Neural cell (in vitro differentiated cells): ENCODE data around the gene SLC26A9. TPM values are rescaled to one million over a fixed set of nuclear protein-coding genes. Genes with fewer than 3 reads are reported as not detected.
"Not testable (repeated sequence)": the region's sequence is repeated elsewhere in the genome, so short reads cannot be mapped to it uniquely, and the experiment has no call there.

ENCODE experiments used
- H2AFZ ChIP-seq: fragments of 200-600, 300-800 bp; sonication (generic), shearing (Covaris generic); 2 replicates; pipeline ENCODE4 v1.6.0; 2014; ENCODE audit warnings: low read depth, mild to moderate bottlenecking, antibody characterized with exemption, low read length, moderate library complexity
- H3F3A ChIP-seq: fragments of 200-600 bp; shearing (Covaris generic); 2 replicates; pipeline ENCODE4 v1.6.1; 2016; ENCODE audit warnings: mild to moderate bottlenecking, moderate library complexity, mixed read lengths, antibody characterized with exemption, low read length; ENCODE audit not compliant: insufficient read depth, poor library complexity, severe bottlenecking
- H3K27ac ChIP-seq: fragments of 200-600, 300-800 bp; sonication (generic), shearing (Covaris generic); 2 replicates; pipeline ENCODE4 v1.5.1; 2014; ENCODE audit warnings: mild to moderate bottlenecking, low read length, moderate library complexity
- H3K27me3 ChIP-seq: fragments of 300-800, 200-600 bp; sonication (generic), shearing (Covaris generic); 2 replicates; pipeline ENCODE4 v1.6.0; 2014; ENCODE audit warnings: mild to moderate bottlenecking, low read depth, low read length, moderate library complexity; ENCODE audit not compliant: insufficient read depth
- H3K36me3 ChIP-seq: fragments of 300-800, 200-600 bp; sonication (generic), shearing (Covaris generic); 2 replicates; pipeline ENCODE4 v1.5.1; 2014; ENCODE audit warnings: mild to moderate bottlenecking, antibody characterized with exemption, low read length, moderate library complexity; ENCODE audit not compliant: insufficient read depth
- H3K4me2 ChIP-seq: fragments of 300-800, 200-600 bp; sonication (generic), shearing (Covaris generic); 2 replicates; pipeline ENCODE4 v1.6.0; 2014; ENCODE audit warnings: mild to moderate bottlenecking, low read length
- H3K4me3 ChIP-seq: fragments of 300-800, 200-600 bp; sonication (generic), shearing (Covaris generic); 2 replicates; pipeline ENCODE4 v1.5.1; 2014; ENCODE audit warnings: mild to moderate bottlenecking, low read length, moderate library complexity
- H3K79me2 ChIP-seq: fragments of 200-600 bp; shearing (Covaris generic); replicated peaks from 2 replicates; pipeline ENCODE4 v1.6.0; 2014; ENCODE audit warnings: mild to moderate bottlenecking, low read length, moderate library complexity; ENCODE audit not compliant: insufficient read depth
- H3K9ac ChIP-seq: fragments of 300-800, 200-600 bp; sonication (generic), shearing (Covaris generic); 2 replicates; pipeline ENCODE4 v1.6.1; 2016; ENCODE audit warnings: mild to moderate bottlenecking, low read length, mixed read lengths
- H3K9me2 ChIP-seq: fragments of 200-600 bp; shearing (Covaris generic); 2 replicates; pipeline ENCODE4 v1.6.1; 2016; ENCODE audit warnings: mild to moderate bottlenecking, low read length, mixed read lengths; ENCODE audit not compliant: insufficient read depth
- H3K9me3 ChIP-seq: fragments of 200-600, 300-800 bp; sonication (generic), shearing (Covaris generic); 2 replicates; pipeline ENCODE4 v1.6.1; 2016; ENCODE audit warnings: mild to moderate bottlenecking, mixed run types, low read length, moderate library complexity, mixed read lengths
- H4K20me1 ChIP-seq: fragments of 200-600 bp; shearing (Covaris generic); 2 replicates; pipeline ENCODE4 v1.6.1; 2016; ENCODE audit warnings: mild to moderate bottlenecking, mixed run types; ENCODE audit not compliant: insufficient read depth
- CTCF ChIP-seq: fragments of 450-650 bp; IDR thresholded peaks from 2 replicates; pipeline ENCODE4 v1.5.1; 2014; ENCODE audit warnings: antibody characterized with exemption, mild to moderate bottlenecking, moderate library complexity; ENCODE audit not compliant: poor library complexity, severe bottlenecking
- EP300 ChIP-seq: fragments of 450-650 bp; conservative IDR thresholded peaks from 2 replicates; pipeline ENCODE4 v1.6.1; 2014; ENCODE audit warnings: antibody characterized with exemption, mild to moderate bottlenecking, moderate library complexity; ENCODE audit not compliant: poor library complexity, severe bottlenecking
- EZH2 ChIP-seq: fragments of 200-600, 300-800 bp; shearing (Covaris generic), sonication (generic); IDR thresholded peaks from 2 replicates; pipeline ENCODE4 v1.6.1; 2014; ENCODE audit warnings: antibody characterized with exemption, low read length, borderline replicate concordance, mild to moderate bottlenecking; ENCODE audit not compliant: insufficient read depth, poor library complexity, severe bottlenecking
- MXI1 ChIP-seq: fragments of 450-650 bp; conservative IDR thresholded peaks from 2 replicates; pipeline ENCODE4 v1.6.1; 2014; ENCODE audit warnings: antibody characterized with exemption, mild to moderate bottlenecking; ENCODE audit not compliant: poor library complexity, severe bottlenecking
- POLR2AphosphoS5 ChIP-seq: IDR thresholded peaks from 2 replicates; pipeline ENCODE4 v1.6.1; 2012
- RAD21 ChIP-seq: fragments of 450-650 bp; conservative IDR thresholded peaks from 2 replicates; pipeline ENCODE4 v1.6.1; 2014; ENCODE audit warnings: antibody characterized with exemption, mild to moderate bottlenecking, moderate library complexity
- REST ChIP-seq: IDR thresholded peaks from 2 replicates; pipeline ENCODE4 v1.6.1; 2012; ENCODE audit warnings: borderline replicate concordance
- SMC3 ChIP-seq: fragments of 450-650 bp; conservative IDR thresholded peaks from 2 replicates; pipeline ENCODE4 v1.6.1; 2014; ENCODE audit warnings: antibody characterized with exemption, mild to moderate bottlenecking, moderate library complexity; ENCODE audit not compliant: poor library complexity
- TAF1 ChIP-seq: IDR thresholded peaks from 2 replicates; pipeline ENCODE4 v1.6.1; 2012; ENCODE audit warnings: low read depth
- polyA plus RNA-seq: library from polyadenylated mRNA; depleted of rRNA; stranded (reverse); fragments of >200 nt; gene quantifications from 2 replicates; pipeline ENCODE4 v1.2.3, GENCODE V29; 2014

SLC26A9 gene
- polyA plus RNA-seq, 1 donor from 2014 or later, result not detected

- no peak overlapping the region for H3K27ac ChIP-seq
- TF ChIP-seq POLR2AphosphoS5 (no peak), EP300 (no peak), TAF1 (no peak), RAD21 (no peak), SMC3 (no peak), CTCF (no peak), MXI1 (no peak), REST (no peak), EZH2 (no peak)
- no peak overlapping the region for H3K4me3 ChIP-seq
- H2AFZ ChIP-seq, result no peak overlapping the region
- no peaks in the 10 kb centered on the region for H3K27me3 ChIP-seq
- no peak overlapping the region for H3K4me2 ChIP-seq
- no peaks in the 10 kb centered on the region for H4K20me1 ChIP-seq
- H3K36me3 ChIP-seq, result no peaks in the 10 kb centered on the region
- no peaks in the 10 kb centered on the region for H3F3A ChIP-seq
- H3K9me2 ChIP-seq, result no peaks in the 10 kb centered on the region
- no peak overlapping the region for H3K9ac ChIP-seq
- H3K79me2 ChIP-seq, result no peaks in the 10 kb centered on the region
- peaks cover 6% of the 10 kb centered on the region for H3K9me3 ChIP-seq
Measured at GRCh38 chr1:205879974-205880373, 63.3 kb downstream of the SLC26A9 start.

- H3K79me2 ChIP-seq, result no peaks in the 10 kb centered on the region
- H3K27me3 ChIP-seq, result no peaks in the 10 kb centered on the region
- H4K20me1 ChIP-seq, result no peaks in the 10 kb centered on the region
- H3F3A ChIP-seq, result no peaks in the 10 kb centered on the region
- TF ChIP-seq TAF1 (no peak), REST (no peak), SMC3 (no peak), CTCF (no peak), POLR2AphosphoS5 (no peak), EP300 (no peak)
- H3K9me2 ChIP-seq, result no peaks in the 10 kb centered on the region
- H2AFZ ChIP-seq, result no peak overlapping the region
- H3K36me3 ChIP-seq, result no peaks in the 10 kb centered on the region
- H3K4me3 ChIP-seq, result no peak overlapping the region
- no peak overlapping the region for H3K9ac ChIP-seq
- no peak overlapping the region for H3K27ac ChIP-seq
- H3K4me2 ChIP-seq, result no peak overlapping the region
- H3K9me3 ChIP-seq, result peaks cover 6% of the 10 kb centered on the region
Measured at GRCh38 chr1:205878026-205878425, 65.2 kb downstream of the SLC26A9 start.

- H3K9me2 ChIP-seq, H3K9me3 ChIP-seq, H2AFZ ChIP-seq, H3K36me3 ChIP-seq, H3K9ac ChIP-seq, H3F3A ChIP-seq, H3K4me2 ChIP-seq, H3K4me3 ChIP-seq, H3K79me2 ChIP-seq, H3K27me3 ChIP-seq, H3K27ac ChIP-seq, H4K20me1 ChIP-seq: not testable (repeated sequence)
Measured at GRCh38 chr1:205873148-205873547, 70.1 kb downstream of the SLC26A9 start.
